ENCODE results near the gene FAM234A.
A peak's percentile ranks its signal among the peaks of the same experiment; 100 is the strongest.
"Not testable (repeated sequence)": the region's sequence is repeated elsewhere in the genome, so short reads cannot be mapped to it uniquely, and the experiment has no call there.

FAM234A gene

DNA sequence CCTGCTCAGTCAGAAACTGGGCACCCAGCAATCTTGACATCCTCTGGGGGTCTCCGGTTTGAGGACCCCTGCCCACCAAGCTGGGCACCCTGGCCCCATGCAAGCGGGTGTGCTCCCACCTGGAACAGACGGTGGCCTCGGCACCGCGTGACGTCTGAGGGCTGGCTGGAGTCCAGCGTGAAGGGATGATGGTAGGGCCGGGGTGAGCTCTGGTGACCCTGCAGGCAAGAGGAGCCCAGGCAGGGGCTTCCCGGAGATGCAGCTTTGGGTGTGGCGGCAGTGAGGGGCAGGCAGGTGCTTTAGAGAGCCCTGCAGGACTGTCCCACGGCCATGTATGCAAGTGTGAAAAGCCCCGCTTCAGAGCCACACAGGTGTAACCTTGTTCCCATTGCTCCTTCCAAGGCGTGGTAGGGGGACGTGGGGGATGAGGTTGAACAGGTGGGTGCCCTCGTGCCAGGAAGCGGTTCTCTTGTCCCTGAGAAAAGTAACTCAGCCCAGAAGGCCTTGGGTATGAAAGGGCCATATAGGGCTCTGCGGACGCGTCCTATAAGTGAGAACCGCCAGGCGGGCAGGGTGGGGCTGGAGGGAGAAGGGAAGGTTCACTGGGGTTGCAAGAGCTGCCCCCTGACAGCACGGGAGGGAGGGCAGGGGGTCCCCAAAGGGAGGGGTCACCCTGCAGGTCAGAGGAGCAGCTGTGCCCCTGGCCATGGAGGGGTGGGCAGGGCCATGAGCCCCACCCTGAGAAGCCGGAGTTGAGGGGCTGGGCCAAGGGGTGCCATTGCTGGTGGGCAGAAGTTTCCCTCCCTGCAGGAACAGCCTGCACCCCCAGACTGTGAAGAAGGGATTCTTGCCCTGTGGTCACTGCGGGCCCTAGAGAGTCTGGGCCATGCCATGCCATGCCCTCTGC lies 31.9 kb downstream of the FAM234A start:
- DNase-seq, result no peak

DNA sequence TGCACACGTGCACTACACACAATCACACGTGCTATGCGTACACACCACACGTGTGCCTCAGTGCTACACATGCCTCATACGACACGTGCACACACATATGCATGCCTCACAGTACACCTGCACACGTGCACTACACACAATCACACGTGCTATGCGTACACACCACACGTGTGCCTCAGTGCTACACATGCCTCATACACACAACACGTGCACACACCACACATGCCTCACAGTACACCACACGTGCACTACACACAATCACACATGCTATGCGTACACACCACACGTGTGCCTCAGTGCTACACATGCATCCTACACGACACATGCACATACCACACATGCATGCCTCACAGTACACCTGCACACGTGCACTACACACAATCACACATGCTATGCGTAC lies 32.9 kb downstream of the FAM234A start:
- DNase-seq, result not testable (repeated sequence)

DNA sequence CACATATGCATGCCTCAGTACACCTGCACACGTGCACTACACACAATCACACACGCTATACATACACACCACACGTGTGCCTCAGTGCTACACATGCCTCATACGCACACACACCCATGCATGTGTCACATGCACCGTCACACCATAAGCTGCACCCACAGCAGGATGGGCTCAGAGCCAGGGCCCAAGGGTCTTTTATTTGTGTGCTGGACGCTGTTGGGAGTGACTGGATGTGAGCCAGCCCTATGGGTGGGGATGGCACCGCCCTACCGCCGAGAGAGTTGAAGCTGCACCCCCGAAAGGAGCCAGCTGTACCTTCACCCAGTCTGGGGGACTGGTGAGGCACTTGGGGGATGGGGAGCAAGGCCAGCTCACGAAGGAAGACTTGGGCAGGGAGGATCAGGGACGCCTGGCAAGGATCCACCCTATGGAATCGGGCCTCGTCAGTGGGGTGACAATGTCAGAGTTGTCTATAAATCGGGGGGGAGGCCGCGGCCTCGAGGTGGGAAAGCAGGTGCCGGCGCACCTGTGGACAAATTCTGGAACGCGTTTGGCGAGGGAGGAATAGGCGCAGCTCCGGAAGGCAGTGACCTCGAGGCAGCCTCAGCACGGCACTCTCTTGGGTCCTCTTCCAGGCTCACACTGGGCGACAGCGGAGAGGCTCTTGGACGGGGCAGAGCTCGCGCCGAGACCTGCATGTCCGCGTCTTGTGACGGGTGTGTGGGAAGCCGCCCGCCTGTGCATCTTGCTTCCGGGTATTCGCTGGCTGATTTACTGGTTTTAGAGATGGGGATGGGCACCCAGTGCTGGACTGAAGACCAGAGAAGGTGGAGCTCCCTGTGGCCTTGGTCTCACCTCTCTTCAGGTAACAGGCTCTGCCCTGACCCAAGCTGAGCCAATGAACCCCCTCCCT lies 33.8 kb downstream of the FAM234A start:
- no peak for DNase-seq

DNA sequence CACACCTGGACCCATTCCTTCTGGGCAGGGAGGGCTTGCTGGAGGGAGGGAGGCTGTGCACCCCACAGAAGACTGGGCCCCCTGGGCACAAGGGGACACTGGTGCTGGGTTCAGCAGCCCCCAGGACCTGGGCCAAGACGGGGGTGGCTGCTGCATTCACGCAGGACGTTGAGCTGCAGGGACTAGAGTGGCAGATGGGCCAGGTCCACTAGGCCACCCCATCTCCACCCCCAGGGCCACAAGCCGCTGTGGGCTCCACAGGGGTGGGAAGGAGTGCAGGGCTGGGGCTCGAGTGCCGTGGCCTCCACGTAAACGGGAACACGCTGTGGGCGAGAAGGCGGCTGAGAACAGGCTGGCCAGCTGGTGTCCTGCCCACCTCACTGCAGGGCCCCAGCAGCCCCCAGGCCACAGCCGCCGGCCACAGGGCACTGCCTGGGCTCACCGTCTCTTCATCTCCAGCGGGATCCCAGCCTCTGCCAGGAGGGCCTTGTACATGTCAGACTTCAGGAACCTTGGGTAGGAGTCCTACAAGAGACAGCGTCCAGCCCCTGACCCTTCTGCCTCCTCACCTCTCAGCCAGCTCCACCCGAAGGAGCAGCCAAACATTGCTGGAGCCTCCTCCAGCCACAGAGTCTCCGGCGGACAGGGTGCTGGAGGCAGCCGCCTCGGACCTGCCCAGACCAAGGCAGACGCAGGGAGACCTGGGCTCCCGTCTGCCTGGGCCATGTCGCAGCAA lies 34.6 kb downstream of the FAM234A start:
- no peak for DNase-seq

DNA sequence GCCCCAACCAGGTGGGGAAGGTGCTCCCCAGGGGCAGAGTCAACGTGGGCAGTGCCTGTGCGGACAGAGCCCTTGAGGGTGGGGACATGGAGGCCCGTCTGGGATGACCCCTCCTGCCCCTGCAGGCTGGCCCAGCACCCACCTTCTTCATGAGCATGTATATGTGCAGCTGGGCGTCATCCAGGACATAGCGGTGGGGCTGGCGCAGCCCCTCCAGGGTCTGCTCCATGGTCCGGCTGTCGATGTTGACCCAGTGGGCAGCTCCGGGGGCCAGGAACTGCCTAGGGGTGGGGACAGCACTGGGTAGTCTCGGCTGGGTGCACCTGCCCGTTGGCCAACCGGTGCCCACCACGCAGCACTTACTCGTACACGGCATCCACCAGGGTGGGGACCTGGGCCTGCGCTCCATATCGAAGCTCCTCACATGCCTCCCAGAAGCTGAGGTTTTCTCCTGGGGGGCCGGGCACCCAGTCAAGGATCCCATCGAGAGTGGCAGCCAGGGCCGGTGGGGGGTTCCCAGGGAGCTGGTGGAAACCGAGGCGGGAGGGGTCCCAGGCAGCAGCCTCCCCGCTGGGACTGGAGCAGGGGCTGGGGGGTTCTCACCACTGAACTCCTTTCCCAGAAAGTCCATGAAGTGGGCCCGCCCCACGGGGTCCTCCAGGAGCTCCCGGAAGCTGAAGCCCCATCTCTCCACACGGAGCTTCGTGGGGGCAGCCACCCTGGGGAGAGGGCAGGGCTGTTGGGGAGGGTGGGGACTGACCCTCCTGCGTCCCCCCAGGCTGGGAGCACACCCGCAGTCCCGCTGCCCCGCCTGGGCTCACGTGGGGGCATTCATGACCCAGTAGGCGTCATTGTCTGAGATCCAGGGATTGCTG lies 36.0 kb downstream of the FAM234A start:
- DNase-seq, result no peak

DNA sequence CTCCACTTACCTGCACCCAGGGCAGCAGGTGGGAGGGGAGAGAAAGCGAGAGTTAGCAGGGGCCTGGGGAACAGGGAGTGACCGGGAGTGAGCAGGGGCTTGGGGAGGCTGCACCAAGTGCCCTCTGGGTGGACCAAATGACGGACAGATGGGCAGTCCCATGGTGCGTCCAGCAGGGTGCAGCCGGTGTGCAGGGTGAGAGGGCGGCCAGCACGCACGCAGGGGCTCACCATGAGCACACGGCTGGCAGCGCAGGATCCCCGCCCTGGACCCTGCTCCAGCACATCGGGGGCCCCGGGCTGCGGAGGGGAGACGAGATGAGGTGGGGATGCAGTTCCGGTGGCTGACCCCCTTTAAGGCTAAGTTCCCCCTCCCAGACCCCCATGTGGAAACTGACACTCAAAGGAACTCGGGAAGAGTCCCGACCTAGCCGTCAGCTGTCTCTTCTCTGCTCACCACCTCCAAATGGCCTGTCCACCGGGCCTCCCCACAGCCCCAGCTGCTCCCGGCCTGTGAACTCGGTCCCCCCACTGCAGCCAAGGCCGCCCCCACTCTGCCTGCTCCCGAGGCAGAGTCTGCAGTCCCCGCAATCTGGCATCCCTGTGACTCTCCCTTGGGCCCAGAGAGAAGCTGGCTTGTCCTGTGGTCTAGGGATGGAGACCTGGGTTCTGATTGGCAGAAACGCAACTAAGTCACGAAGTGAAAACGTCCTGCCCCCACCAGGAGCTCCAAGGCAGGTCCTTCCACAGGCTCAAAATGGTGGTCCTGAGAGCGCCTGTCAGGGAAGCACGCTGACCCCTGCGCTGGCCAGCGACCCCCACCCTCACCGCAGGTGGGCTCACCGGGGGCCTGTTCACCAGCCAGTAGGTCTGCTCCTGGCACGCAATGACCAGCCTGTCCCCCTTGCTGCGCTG lies 38.3 kb downstream of the FAM234A start:
- no peak for DNase-seq

- no peak for DNase-seq
These were observed 39.2 kb downstream of the FAM234A start for GRCh38 chr16:273547-274421.

DNA sequence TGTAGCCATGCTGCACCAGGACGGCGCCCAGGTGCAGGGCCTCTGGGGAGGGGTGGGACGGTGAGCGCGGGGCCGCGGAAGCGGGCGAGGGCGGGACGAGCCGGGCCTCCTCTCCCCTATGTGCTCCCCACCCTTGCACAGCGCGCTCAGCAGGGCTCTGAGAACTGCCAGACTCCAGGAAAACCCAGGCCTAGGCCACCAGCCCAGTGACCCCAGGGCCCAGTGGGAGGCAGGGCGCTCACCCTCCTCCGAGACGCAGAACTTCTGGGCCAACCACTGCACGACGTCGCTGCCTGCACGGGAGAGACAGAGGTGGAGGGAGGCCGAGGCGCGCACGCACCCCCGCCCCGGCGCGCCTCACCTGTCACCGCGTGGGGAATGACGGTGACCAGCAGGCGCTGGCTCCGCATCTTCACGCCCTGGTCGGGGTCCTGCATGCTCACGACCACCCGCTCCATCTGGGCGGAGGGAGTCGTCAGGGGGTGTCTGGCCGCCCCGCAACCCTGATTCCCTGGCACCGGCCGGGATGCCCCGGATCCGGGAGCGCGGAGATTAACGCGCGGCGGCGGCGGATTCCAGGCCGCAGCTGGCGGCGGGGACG lies 40.5 kb downstream of the FAM234A start:
- peak in 1 of 5 experiments; percentile 22 for DNase-seq

GRCh38 chr16:275786-276232 lies 41.2 kb downstream of the FAM234A start, which contains the start of gene RGS11:
TSS of gene RGS11 (minus strand) at chr16:275944. CDS start at chr16:275911, 33 bp downstream.
- DNase-seq, result no peak

GRCh38 chr16:276426-277077 lies 41.9 kb downstream of the FAM234A start:
- no peak for DNase-seq

GRCh38 chr16:278863-279366 lies 44.3 kb downstream of the FAM234A start:
- peak in 2 of 5 experiments; percentile 24 to 79 for DNase-seq

DNA sequence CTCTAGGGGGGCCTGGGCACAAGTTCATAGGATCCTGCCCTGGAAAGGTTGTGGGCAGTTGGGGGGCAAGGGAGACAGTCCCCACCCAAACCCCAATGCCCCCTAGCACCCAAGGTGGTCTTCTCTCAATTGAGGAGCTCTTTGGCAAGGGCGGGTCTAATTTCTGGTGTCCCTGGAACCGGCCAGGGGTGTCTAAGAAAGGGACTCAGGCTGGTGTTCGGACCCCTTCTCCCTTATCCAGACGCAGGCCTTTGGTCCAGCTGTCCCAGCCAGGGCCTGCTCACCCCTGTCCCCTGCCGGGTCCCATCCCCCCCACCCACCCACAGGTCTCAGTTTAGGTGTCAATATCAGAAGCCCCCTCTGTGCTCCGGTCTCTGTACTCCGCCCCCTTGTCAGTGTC lies 44.9 kb downstream of the FAM234A start:
- no peak for DNase-seq

DNA sequence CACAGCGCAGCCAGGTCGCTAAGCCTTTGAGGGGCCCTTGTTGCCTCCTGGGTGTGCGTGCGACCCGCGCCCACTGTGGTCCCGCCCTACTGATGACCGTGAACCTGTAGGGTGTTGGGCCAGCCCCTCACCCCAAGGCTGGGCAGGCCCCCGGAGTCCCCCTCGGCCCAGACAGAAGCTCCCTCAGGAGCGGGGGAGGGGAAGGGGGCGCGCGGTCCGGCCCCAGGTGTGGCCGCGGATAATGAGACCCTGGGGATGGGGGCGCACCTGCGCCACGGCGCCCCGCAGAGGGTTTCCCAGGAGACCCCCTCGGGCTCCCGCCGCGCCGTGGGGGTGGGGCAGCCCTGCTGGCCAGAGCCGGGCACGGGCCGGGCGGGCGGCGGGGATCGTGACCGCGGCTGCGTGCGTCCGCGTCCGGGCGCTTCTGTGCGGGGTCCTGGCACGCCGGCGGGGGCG lies 45.4 kb downstream of the FAM234A start:
- DNase-seq, result no peak

- no peak for DNase-seq
These were observed 45.9 kb downstream of the FAM234A start, which contains the start of gene ARHGDIG for GRCh38 chr16:280552-280951. TSS of gene ARHGDIG (plus strand) at chr16:280591. CDS start at chr16:280681, 90 bp downstream.

GRCh38 chr16:280991-281659 lies 46.5 kb downstream of the FAM234A start:
- no peak for DNase-seq

- no peak for DNase-seq
These were observed 47.1 kb downstream of the FAM234A start for GRCh38 chr16:281660-282255.

GRCh38 chr16:282491-282890 lies 47.9 kb downstream of the FAM234A start:
- no peak for DNase-seq

Data from T-helper 2 cell (primary cell).